Measurements from ENCODE around the gene PRDM13.
"Not testable (repeated sequence)": the region's sequence is repeated elsewhere in the genome, so short reads cannot be mapped to it uniquely, and the experiment has no call there.

The PRDM13 gene

DNA sequence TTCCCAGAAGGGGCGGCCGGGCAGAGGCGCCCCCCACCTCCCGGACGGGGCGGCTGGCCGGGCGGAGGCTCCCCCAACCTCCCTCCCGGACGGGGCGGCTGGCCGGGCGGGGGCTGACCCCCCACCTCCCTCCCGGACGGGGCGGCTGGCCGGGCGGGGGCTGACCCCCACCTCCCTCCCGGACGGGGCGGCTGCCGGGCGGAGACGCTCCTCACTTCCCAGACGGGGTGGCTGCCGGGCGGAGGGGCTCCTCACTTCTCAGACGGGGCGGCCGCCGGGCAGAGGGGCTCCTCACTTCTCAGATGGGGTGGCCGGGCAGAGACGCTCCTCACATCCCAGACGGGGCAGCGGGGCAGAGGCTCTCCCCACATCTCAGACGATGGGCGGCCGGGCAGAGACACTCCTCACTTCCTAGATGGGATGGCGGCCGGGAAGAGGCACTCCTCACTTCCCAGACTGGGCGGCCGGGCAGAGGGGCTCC lies 43.5 kb downstream of the PRDM13 start:
- H3K27me3 ChIP-seq (ENCODE audit: low read depth, low read length); H3K4me1 ChIP-seq (ENCODE audit: control insufficient read depth in 1 of 2, insufficient read depth in 2 of 2, low read length in 2 of 2); H3K27ac ChIP-seq (ENCODE audit: low read length); H3K9me3 ChIP-seq (ENCODE audit: control insufficient read depth in 1 of 2, low read length in 2 of 2); H3K4me3 ChIP-seq (ENCODE audit: low read depth in 1 of 2, low read length in 2 of 2); H3K36me3 ChIP-seq (ENCODE audit: control insufficient read depth in 1 of 2, insufficient read depth in 2 of 2, low read length in 2 of 2): not testable (repeated sequence)

DNA sequence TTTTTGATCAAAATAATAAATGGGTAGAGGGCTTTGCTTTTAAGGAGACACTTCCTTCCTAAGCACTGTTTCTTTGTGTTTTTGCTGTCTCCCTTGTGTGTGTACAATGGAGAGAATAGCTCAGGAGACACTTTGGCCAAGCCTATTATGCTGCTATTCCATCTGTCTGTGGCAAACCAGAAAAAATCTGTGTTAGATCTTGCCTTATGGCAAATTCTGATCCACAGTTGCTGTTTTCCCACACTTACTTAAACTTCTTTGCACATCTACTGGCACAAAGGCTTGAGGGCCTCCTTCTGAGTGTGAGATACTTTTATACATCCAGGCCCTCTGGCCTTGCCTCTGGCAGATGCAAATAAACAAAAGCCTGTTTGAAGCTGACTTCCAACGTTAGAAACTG lies 53.6 kb downstream of the PRDM13 start:
- Histone ChIP-seq H3K36me3 (ENCODE audit: control insufficient read depth in 1 of 2, insufficient read depth in 2 of 2, low read length in 2 of 2) (no peaks in the 10 kb centered on the region), H3K27ac (ENCODE audit: low read length) (no peak overlapping the region), H3K27me3 (ENCODE audit: low read depth, low read length) (no peaks in the 10 kb centered on the region), H3K9me3 (ENCODE audit: control insufficient read depth in 1 of 2, low read length in 2 of 2) (no peaks in the 10 kb centered on the region), H3K4me3 (ENCODE audit: low read depth in 1 of 2, low read length in 2 of 2) (no peak overlapping the region), H3K4me1 (ENCODE audit: control insufficient read depth in 1 of 2, insufficient read depth in 2 of 2, low read length in 2 of 2) (no peaks in the 10 kb centered on the region)

DNA sequence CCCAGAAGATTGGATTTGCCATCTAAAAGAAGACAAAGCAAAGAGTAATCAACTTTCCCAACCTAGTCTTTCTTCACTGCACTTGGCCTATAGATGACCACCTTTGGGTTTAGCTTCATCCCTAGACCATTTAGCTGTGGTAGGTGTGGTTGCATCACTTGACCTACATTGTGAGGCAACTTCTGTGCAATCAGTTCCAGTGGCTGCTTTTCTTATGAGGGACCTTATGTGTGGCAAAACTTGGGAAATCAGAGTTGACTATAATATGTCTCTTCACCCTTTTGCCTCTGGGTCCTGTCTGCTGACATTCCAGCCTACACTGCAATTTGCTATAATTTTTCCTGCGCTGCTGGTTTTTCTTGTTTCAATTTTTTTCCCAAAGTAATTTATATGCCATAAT lies 55.2 kb downstream of the PRDM13 start:
- Histone ChIP-seq H3K27me3 (ENCODE audit: low read depth, low read length) (no peaks in the 10 kb centered on the region), H3K4me3 (ENCODE audit: low read depth in 1 of 2, low read length in 2 of 2) (no peak overlapping the region), H3K9me3 (ENCODE audit: control insufficient read depth in 1 of 2, low read length in 2 of 2) (no peaks in the 10 kb centered on the region), H3K36me3 (ENCODE audit: control insufficient read depth in 1 of 2, insufficient read depth in 2 of 2, low read length in 2 of 2) (no peaks in the 10 kb centered on the region), H3K4me1 (ENCODE audit: control insufficient read depth in 1 of 2, insufficient read depth in 2 of 2, low read length in 2 of 2) (no peaks in the 10 kb centered on the region), H3K27ac (ENCODE audit: low read length) (no peak overlapping the region)

DNA sequence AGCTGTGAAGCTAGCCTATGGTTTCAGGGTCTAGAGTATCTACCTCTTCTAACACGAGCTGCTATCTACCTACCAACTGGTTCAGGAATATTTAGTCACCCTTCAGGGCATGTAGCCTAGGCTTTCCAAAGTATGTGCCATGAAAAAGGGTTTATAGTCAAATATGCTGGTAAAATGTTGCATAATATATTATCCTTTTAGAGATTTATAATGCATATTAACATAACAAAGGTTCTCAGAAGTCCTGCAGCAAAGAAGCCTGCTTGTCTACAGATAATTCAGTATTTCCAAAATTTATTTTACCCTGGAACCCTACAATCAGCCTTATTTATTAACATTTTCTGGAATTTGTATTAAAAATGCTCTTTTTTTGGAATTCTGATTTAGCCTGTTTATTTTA lies 56.0 kb downstream of the PRDM13 start:
- Histone ChIP-seq H3K27ac (ENCODE audit: low read length) (no peak overlapping the region), H3K4me3 (ENCODE audit: low read depth in 1 of 2, low read length in 2 of 2) (no peak overlapping the region), H3K36me3 (ENCODE audit: control insufficient read depth in 1 of 2, insufficient read depth in 2 of 2, low read length in 2 of 2) (no peaks in the 10 kb centered on the region), H3K9me3 (ENCODE audit: control insufficient read depth in 1 of 2, low read length in 2 of 2) (no peaks in the 10 kb centered on the region), H3K4me1 (ENCODE audit: control insufficient read depth in 1 of 2, insufficient read depth in 2 of 2, low read length in 2 of 2) (no peaks in the 10 kb centered on the region), H3K27me3 (ENCODE audit: low read depth, low read length) (no peaks in the 10 kb centered on the region)
